ENCODE measurements around the gene PRUNE2.

DNA sequence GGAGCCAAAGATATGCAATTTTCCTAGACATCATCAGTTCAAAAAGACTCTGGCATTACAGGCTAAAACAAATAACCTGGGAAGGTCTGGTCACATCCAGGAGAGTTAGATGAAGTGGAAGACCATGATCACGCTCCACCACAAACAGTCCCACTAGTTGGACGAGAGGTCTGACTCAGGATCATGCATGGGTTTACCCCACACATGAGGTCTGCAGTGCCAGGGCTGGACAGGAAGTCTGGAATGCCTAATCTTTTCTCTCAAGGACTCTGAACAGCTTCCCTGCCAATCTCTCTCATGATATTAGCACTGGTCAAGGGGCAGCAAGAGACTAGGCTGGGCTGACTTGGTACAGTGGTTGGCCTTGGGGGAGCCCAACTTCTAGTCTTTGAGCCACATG is 7.1 kb downstream of the PRUNE2 start:
- TF ChIP-seq CTCF (IDR thresholded peaks at IDR 0.05; ENCODE audit: insufficient read depth, low read depth, low read length) (no peak), EZH2 (IDR thresholded peaks at IDR 0.05; ENCODE audit: insufficient read depth, low read length) (no peak)
